Neural progenitor cell (in vitro differentiated cells): ENCODE results near the gene RNF187. TPM values are rescaled to one million over a fixed set of nuclear protein-coding genes. Genes with fewer than 3 reads are reported as not detected.

ENCODE experiments used
- DNase-seq: peaks from one replicate; pipeline ENCODE4 v3.0.0-alpha.2; 2016; ENCODE audit warnings: low spot score
- H2AFZ ChIP-seq: fragments of 200-600 bp; sonication (generic); replicated peaks from 2 replicates; pipeline ENCODE4 v1.6.1; 2016; ENCODE audit warnings: antibody characterized with exemption
- H3F3A ChIP-seq: fragments of 200-600 bp; sonication (generic); 2 replicates; pipeline ENCODE4 v1.6.1; 2016; ENCODE audit warnings: antibody characterized with exemption, low read depth
- H3K27ac ChIP-seq: fragments of 200-600 bp; sonication (generic); 2 replicates; pipeline ENCODE4 v1.5.1; 2016; ENCODE audit warnings: mild to moderate bottlenecking
- H3K27me3 ChIP-seq: fragments of 200-600 bp; sonication (generic); 2 replicates; pipeline ENCODE4 v1.6.1; 2016; ENCODE audit warnings: mild to moderate bottlenecking, moderate library complexity
- H3K36me3 ChIP-seq: fragments of 200-600 bp; sonication (generic); 2 replicates; pipeline ENCODE4 v1.5.1; 2016
- H3K4me1 ChIP-seq: fragments of 200-600 bp; sonication (generic); 2 replicates; pipeline ENCODE4 v1.6.1; 2016; ENCODE audit warnings: mixed run types
- H3K4me2 ChIP-seq: fragments of 200-600 bp; sonication (generic); 2 replicates; pipeline ENCODE4 v1.6.1; 2016
- H3K4me3 ChIP-seq: fragments of 200-600 bp; sonication (generic); 2 replicates; pipeline ENCODE4 v1.5.1; 2016
- H3K79me2 ChIP-seq: fragments of 200-600 bp; sonication (generic); 2 replicates; pipeline ENCODE4 v1.6.1; 2016; ENCODE audit warnings: low read depth
- H3K9ac ChIP-seq: fragments of 200-600 bp; sonication (generic); 2 replicates; pipeline ENCODE4 v1.6.1; 2016
- H3K9me3 ChIP-seq: fragments of 200-600 bp; sonication (generic); 2 replicates; pipeline ENCODE4 v1.5.1; 2016; ENCODE audit warnings: low read depth
- H4K20me1 ChIP-seq: fragments of 200-600 bp; sonication (generic); 2 replicates; pipeline ENCODE4 v1.6.1; 2016; ENCODE audit warnings: low read depth
- H3K27ac Mint-ChIP-seq: 3 replicates; pipeline ENCODE4 v1.8.0; 2021; ENCODE audit warnings: mixed read lengths
- H3K27me3 Mint-ChIP-seq: 2 replicates; pipeline ENCODE4 v1.8.0; 2022; ENCODE audit warnings: low read depth, mild to moderate bottlenecking, inconsistent platforms, moderate library complexity, mixed read lengths; ENCODE audit not compliant: insufficient read depth
- H3K36me3 Mint-ChIP-seq: 3 replicates; pipeline ENCODE4 v1.8.0; 2021; ENCODE audit warnings: mixed read lengths
- H3K4me1 Mint-ChIP-seq: 3 replicates; pipeline ENCODE4 v1.8.0; 2021; ENCODE audit warnings: mixed read lengths
- H3K4me3 Mint-ChIP-seq: 3 replicates; pipeline ENCODE4 v1.8.0; 2021; ENCODE audit warnings: mild to moderate bottlenecking, moderate library complexity, mixed read lengths
- H3K9me3 Mint-ChIP-seq: 3 replicates; pipeline ENCODE4 v1.8.0; 2020; ENCODE audit warnings: mixed read lengths
- EZH2 ChIP-seq: fragments of 200-600 bp; sonication (generic); IDR thresholded peaks from 2 replicates; pipeline ENCODE4 v1.6.1; 2017; ENCODE audit warnings: antibody characterized with exemption, mild to moderate bottlenecking, moderate library complexity
- EZH2phosphoT487 ChIP-seq: fragments of 200-600 bp; sonication (generic); IDR thresholded peaks from 2 replicates; pipeline ENCODE4 v1.6.1; 2017; ENCODE audit warnings: antibody characterized with exemption
- total RNA-seq: library from RNA; depleted of rRNA; stranded (reverse); fragments of >200 nt; gene quantifications from 2 replicates; pipeline ENCODE4 v1.2.3, GENCODE V29; 2015; ENCODE audit warnings: low replicate concordance
- TF ChIP-seq, protein P1 (sequence below): fragments of 200-600 bp; sonication (generic); IDR thresholded peaks from 2 replicates; pipeline ENCODE4 v1.5.1; 2017; ENCODE audit warnings: antibody characterized with exemption, mild to moderate bottlenecking

The RNF187 gene
- total RNA-seq, 1 donor from 2014 or later, result 16.1 TPM

DNA sequence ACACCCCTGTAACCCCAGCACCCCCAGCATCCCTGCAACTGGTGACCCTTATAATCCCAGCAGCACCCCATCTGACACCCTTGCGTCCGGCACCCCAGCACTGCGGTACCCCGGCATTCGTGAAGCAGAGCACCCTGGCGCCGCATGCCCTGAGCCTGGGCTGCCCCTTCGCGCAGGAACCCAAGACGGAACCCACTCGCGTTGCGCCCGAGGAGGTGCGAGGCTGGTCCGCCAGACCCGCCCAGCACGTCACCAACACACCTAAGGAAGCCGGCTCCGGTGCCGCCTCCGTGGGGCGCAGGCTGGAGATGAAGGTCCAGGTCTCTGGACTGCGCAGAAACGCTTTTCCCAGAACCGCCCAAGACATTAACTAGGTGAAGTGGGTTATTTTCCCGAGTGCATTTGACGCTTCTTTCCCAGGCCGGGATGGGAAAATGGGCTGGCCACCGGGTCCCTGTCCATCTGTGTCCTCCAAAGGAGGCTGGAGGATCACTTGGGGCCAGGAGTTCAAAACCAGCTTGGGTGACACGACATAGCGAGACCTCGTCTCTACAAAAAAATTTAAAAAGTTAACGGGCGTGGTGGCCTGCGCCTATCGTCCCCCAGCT lies 15.9 kb upstream of the RNF187 start:
- no peak overlapping the region for H2AFZ ChIP-seq
- no peak overlapping the region for H3K27ac ChIP-seq
- H3K27me3 Mint-ChIP-seq, result peaks cover 22% of the 10 kb centered on the region
- H3K4me3 Mint-ChIP-seq, result no peak overlapping the region
- H3K79me2 ChIP-seq, result no peaks in the 10 kb centered on the region
- H4K20me1 ChIP-seq, result no peaks in the 10 kb centered on the region
- no peaks in the 10 kb centered on the region for H3K36me3 ChIP-seq
- peaks cover 8% of the 10 kb centered on the region for H3K9me3 Mint-ChIP-seq
- no peak overlapping the region for H3K4me3 ChIP-seq
- DNase-seq, result no peak
- no peaks in the 10 kb centered on the region for H3K9me3 ChIP-seq
- H3K27ac Mint-ChIP-seq, result peak overlapping the region; percentile 29
- H3K4me1 Mint-ChIP-seq, result peaks cover 20% of the 10 kb centered on the region
- TF ChIP-seq EZH2, result no peak
- TF ChIP-seq EZH2phosphoT487, result no peak
- TF ChIP-seq, protein P1, sequence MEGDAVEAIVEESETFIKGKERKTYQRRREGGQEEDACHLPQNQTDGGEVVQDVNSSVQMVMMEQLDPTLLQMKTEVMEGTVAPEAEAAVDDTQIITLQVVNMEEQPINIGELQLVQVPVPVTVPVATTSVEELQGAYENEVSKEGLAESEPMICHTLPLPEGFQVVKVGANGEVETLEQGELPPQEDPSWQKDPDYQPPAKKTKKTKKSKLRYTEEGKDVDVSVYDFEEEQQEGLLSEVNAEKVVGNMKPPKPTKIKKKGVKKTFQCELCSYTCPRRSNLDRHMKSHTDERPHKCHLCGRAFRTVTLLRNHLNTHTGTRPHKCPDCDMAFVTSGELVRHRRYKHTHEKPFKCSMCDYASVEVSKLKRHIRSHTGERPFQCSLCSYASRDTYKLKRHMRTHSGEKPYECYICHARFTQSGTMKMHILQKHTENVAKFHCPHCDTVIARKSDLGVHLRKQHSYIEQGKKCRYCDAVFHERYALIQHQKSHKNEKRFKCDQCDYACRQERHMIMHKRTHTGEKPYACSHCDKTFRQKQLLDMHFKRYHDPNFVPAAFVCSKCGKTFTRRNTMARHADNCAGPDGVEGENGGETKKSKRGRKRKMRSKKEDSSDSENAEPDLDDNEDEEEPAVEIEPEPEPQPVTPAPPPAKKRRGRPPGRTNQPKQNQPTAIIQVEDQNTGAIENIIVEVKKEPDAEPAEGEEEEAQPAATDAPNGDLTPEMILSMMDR, result no peak
- peaks cover 17% of the 10 kb centered on the region for H3K4me1 ChIP-seq
- H3F3A ChIP-seq, result peaks cover 13% of the 10 kb centered on the region
- no peak overlapping the region for H3K4me2 ChIP-seq
- no peak overlapping the region for H3K9ac ChIP-seq
- peaks cover 84% of the 10 kb centered on the region for H3K27me3 ChIP-seq
- H3K36me3 Mint-ChIP-seq, result no peaks in the 10 kb centered on the region

DNA sequence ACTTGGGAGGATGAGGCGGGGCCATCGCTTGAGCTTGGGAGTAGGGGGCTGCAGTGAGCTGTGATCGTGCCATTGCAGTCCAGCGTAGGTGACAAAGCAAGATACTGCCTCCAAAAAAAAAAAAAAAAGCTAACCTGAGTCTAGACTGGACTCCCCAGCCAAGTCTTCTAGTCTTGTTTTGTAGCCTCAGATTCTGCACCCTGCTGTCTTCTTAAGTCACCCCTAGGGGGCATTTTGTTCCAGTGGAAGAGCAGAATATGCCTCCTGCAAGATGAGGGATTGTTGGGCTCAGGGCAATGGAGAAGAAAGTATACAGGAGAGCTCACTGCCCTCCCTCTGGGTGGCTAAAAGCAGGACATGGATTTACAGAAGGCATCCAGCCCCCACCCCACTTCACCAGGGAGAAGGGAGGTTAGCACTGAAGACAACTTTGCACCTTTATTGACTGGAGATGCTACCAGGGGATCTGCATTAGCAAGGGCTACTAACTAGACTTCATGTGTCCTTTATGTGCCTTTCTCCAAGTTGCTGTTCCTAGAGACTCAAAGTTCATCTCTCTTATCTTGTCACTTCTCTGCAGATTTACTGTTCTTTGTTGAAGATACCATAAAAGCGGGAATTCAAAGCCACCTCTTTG lies 15.3 kb upstream of the RNF187 start:
- Mint-ChIP-seq H3K9me3 (peaks cover 8% of the 10 kb centered on the region), H3K27me3 (peaks cover 21% of the 10 kb centered on the region), H3K4me3 (no peak overlapping the region), H3K36me3 (no peaks in the 10 kb centered on the region), H3K27ac (peak overlapping the region; percentile 29), H3K4me1 (peaks cover 20% of the 10 kb centered on the region)
- Histone ChIP-seq H3K4me1 (peaks cover 17% of the 10 kb centered on the region), H3K36me3 (no peaks in the 10 kb centered on the region), H4K20me1 (no peaks in the 10 kb centered on the region), H2AFZ (no peak overlapping the region), H3K27me3 (peaks cover 84% of the 10 kb centered on the region), H3K4me2 (no peak overlapping the region), H3K4me3 (no peak overlapping the region), H3K9me3 (no peaks in the 10 kb centered on the region), H3K9ac (no peak overlapping the region), H3K27ac (no peak overlapping the region), H3K79me2 (no peaks in the 10 kb centered on the region), H3F3A (peaks cover 13% of the 10 kb centered on the region)
- TF ChIP-seq EZH2phosphoT487 (no peak), EZH2 (no peak)
- TF ChIP-seq, protein P1, result peak; percentile 56
- peak; percentile 67 for DNase-seq

DNA sequence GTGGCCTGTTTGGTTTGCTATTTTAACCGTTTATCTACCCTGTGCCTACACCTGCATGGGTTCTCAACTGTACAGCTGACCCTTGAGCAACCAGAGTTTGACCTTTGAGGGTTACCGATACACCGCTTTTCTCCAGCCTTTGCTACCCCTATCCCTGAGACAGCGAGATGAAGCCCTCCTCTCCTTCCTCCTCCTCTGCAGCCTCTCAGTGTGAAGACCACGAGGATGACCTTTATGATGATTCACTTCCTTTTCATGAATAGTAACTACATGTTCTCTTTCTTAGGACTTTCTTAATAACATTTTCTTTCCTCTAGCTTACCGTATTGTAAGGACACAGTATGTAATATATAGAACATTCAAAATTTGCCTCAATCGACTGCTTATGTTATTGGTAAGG lies 14.5 kb upstream of the RNF187 start:
- H3K36me3 ChIP-seq, result no peaks in the 10 kb centered on the region
- Mint-ChIP-seq H3K4me1 (peaks cover 20% of the 10 kb centered on the region), H3K9me3 (peaks cover 8% of the 10 kb centered on the region), H3K36me3 (no peaks in the 10 kb centered on the region), H3K27me3 (peaks cover 21% of the 10 kb centered on the region), H3K27ac (no peak overlapping the region), H3K4me3 (peak overlapping the region; percentile 27)
- H3K27me3 ChIP-seq, result peaks cover 84% of the 10 kb centered on the region
- DNase-seq, result no peak
- no peak overlapping the region for H3K4me2 ChIP-seq
- no peak overlapping the region for H3K27ac ChIP-seq
- no peak overlapping the region for H3K9ac ChIP-seq
- no peaks in the 10 kb centered on the region for H3K9me3 ChIP-seq
- no peaks in the 10 kb centered on the region for H4K20me1 ChIP-seq
- peaks cover 17% of the 10 kb centered on the region for H3K4me1 ChIP-seq
- no peaks in the 10 kb centered on the region for H3K79me2 ChIP-seq
- no peak for TF ChIP-seq EZH2
- TF ChIP-seq, protein P1, result no peak
- no peak for TF ChIP-seq EZH2phosphoT487
- H3K4me3 ChIP-seq, result no peak overlapping the region
- no peak overlapping the region for H2AFZ ChIP-seq
- peaks cover 13% of the 10 kb centered on the region for H3F3A ChIP-seq
